Adrenal gland (tissue), 5 donors: ENCODE results near the gene GRAMD1B.

Experiments
- CTCF ChIP-seq, 6 experiments: fragments of 450-650 bp in 4 of 6; fragments of 200-600 bp in 2 of 6; sonication (generic) in 1 of 6; IDR thresholded peaks; 1 replicate in 5 of 6; 2 replicates in 1 of 6; pipeline versions ENCODE4 v1.5.1 to v1.8.0; 2016 to 2021; ENCODE audit warnings: antibody characterized with exemption in 6 of 6, mild to moderate bottlenecking in 2 of 6, moderate library complexity in 1 of 6
- POLR2A ChIP-seq, 2 donors: fragments of 450-650 bp; IDR thresholded peaks; one replicate each; pipeline ENCODE4 v1.6.1; 2017; ENCODE audit warnings: antibody characterized with exemption in 2 of 2, mild to moderate bottlenecking in 2 of 2, moderate library complexity in 1 of 2
- donor health status: DM: no; HTN: no; CAD: no.

GRCh38 chr11:123441161-123441560 is 11.1 kb downstream of the GRAMD1B start:
- TF ChIP-seq CTCF (IDR thresholded peaks at IDR 0.05) = no peak
- no peak for TF ChIP-seq POLR2A (IDR thresholded peaks at IDR 0.05)
